Measurements from ENCODE around the gene MROH2B. TPM values are rescaled to one million over a fixed set of nuclear protein-coding genes. Genes with fewer than 3 reads are reported as not detected.

MROH2B gene
- total RNA-seq, 3 donors from 2014 or later (not counting 1 experiment from before 2014, with no cell fraction given), result not detected

GRCh38 chr5:41112486-41113455 lies 41.6 kb upstream of the MROH2B start:
- Mint-ChIP-seq H3K27me3 (ENCODE audit: low read depth in 2 of 2) (no peaks in the 10 kb centered on the region), H3K9me3 (peaks cover 6 to 8% of the 10 kb centered on the region in 2 donors), H3K36me3 (no peaks in the 10 kb centered on the region), H3K27ac (no peak overlapping the region), H3K4me3 (no peak overlapping the region), H3K4me1 (no peaks in the 10 kb centered on the region)
- no peak for DNase-seq
- Histone ChIP-seq H3K4me1 (ENCODE audit: control insufficient read depth, insufficient read depth, low read length) (no peaks in the 10 kb centered on the region), H3K4me3 (ENCODE audit: low read length) (no peak overlapping the region), H3K27ac (ENCODE audit: low read length) (no peak overlapping the region), H3K9me3 (ENCODE audit: control insufficient read depth, insufficient read depth, low read length) (no peaks in the 10 kb centered on the region), H3K36me3 (ENCODE audit: control insufficient read depth, insufficient read depth, low read length) (no peaks in the 10 kb centered on the region), H3K27me3 (ENCODE audit: control insufficient read depth, insufficient read depth, low read length) (no peaks in the 10 kb centered on the region)
- 85% methylated on average over 2 of the region's 2 CpGs for WGBS (ENCODE audit: insufficient coverage)
- no peak for ATAC-seq
- intact Hi-C loops (cut with micrococcal nuclease), result no loop called here
- no peak for TF ChIP-seq CTCF (IDR thresholded peaks at IDR 0.05)

- Mint-ChIP-seq H3K9me3 (peaks cover 3 to 7% of the 10 kb centered on the region in 2 donors), H3K4me1 (no peaks in the 10 kb centered on the region), H3K27ac (no peak overlapping the region), H3K36me3 (no peaks in the 10 kb centered on the region), H3K27me3 (ENCODE audit: low read depth in 2 of 2) (no peaks in the 10 kb centered on the region), H3K4me3 (no peak overlapping the region)
- ATAC-seq, result no peak
- no peak for DNase-seq
- Histone ChIP-seq H3K4me1 (ENCODE audit: control insufficient read depth, insufficient read depth, low read length) (no peaks in the 10 kb centered on the region), H3K36me3 (ENCODE audit: control insufficient read depth, insufficient read depth, low read length) (no peaks in the 10 kb centered on the region), H3K27ac (ENCODE audit: low read length) (no peak overlapping the region), H3K9me3 (ENCODE audit: control insufficient read depth, insufficient read depth, low read length) (no peaks in the 10 kb centered on the region), H3K4me3 (ENCODE audit: low read length) (no peak overlapping the region), H3K27me3 (ENCODE audit: control insufficient read depth, insufficient read depth, low read length) (no peaks in the 10 kb centered on the region)
- intact Hi-C loops (cut with micrococcal nuclease), result no loop called here
- no peak for TF ChIP-seq CTCF (IDR thresholded peaks at IDR 0.05)
Observed at GRCh38 chr5:41109186-41109585, 38.0 kb upstream of the MROH2B start.

- no peak for TF ChIP-seq CTCF (IDR thresholded peaks at IDR 0.05)
- Histone ChIP-seq H3K9me3 (ENCODE audit: control insufficient read depth, insufficient read depth, low read length) (no peaks in the 10 kb centered on the region), H3K27me3 (ENCODE audit: control insufficient read depth, insufficient read depth, low read length) (no peaks in the 10 kb centered on the region), H3K4me3 (ENCODE audit: low read length) (no peak overlapping the region), H3K36me3 (ENCODE audit: control insufficient read depth, insufficient read depth, low read length) (no peaks in the 10 kb centered on the region), H3K4me1 (ENCODE audit: control insufficient read depth, insufficient read depth, low read length) (no peaks in the 10 kb centered on the region), H3K27ac (ENCODE audit: low read length) (no peak overlapping the region)
- H3K9me3 Mint-ChIP-seq, result peaks cover 0 to 2% of the 10 kb centered on the region in 2 donors
- no peaks in the 10 kb centered on the region for H3K27me3 Mint-ChIP-seq (ENCODE audit: low read depth in 2 of 2)
- ATAC-seq (no peak), DNase-seq (no peak)
- no peak overlapping the region for H3K4me3 Mint-ChIP-seq
- no peak overlapping the region for H3K27ac Mint-ChIP-seq
- intact Hi-C loops (cut with micrococcal nuclease), result no loop called here
- H3K36me3 Mint-ChIP-seq, result no peaks in the 10 kb centered on the region
- H3K4me1 Mint-ChIP-seq, result no peaks in the 10 kb centered on the region
Observed at GRCh38 chr5:41102341-41102740, 31.2 kb upstream of the MROH2B start.
